HG02610 (cell line): ENCODE measurements around the gene ZBED4.
A peak's percentile ranks its signal among the peaks of the same experiment; 100 is the strongest.

ENCODE experiments used
- ATAC-seq: cut with Tn5 transposase; IDR thresholded peaks from one replicate; pipeline ENCODE4 v1.9.1; 2021; ENCODE audit warnings: mild to moderate bottlenecking, moderate library complexity; ENCODE audit not compliant: unreplicated experiment

Gene ZBED4

GRCh38 chr22:49877642-49878041 lies 24.0 kb downstream of the ZBED4 start:
- ATAC-seq = no peak

DNA sequence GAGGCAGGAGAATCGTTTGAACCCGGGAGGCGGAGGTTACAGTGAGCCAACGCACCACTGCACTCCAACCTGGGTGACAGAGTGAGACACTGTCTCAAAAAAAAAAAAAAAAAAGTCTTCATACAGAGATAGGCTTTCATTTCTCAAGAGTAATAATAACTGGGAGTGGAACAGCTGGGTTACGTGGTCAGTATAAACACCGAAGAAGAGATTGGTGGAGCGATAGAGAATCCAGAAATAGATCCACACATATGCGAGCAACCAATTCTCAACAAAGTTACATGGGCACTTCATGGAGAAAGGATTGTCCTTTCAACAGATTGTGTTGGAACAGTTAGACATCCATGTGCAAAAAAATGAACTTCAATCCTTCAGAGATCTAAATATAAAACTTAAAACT lies 24.6 kb downstream of the ZBED4 start:
- ATAC-seq = no peak

GRCh38 chr22:49879871-49880270 lies 26.2 kb downstream of the ZBED4 start:
- no peak for ATAC-seq

DNA sequence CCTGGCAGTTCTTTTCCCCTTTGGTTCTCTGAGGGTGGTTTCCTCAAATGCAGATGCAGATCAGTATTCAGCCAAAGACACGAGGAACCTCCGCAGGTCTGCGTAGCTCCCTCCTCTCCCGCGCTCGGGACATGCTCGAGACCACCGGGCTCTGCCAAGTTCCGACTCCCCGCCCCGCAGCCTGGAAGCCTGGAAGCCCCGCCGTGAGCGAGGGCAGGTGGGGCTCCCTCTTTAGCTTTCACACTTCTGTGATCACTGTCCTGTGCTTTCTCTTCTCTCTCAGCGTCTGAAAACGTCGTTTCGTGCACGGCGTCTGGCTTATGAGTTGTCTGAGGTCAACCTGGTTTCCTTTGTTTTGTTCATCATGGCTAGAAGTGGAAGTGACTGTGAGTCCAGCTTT lies 26.6 kb downstream of the ZBED4 start:
- peak; percentile 45 for ATAC-seq

- no peak for ATAC-seq
Observed at GRCh38 chr22:49881856-49882255, 28.2 kb downstream of the ZBED4 start.

DNA sequence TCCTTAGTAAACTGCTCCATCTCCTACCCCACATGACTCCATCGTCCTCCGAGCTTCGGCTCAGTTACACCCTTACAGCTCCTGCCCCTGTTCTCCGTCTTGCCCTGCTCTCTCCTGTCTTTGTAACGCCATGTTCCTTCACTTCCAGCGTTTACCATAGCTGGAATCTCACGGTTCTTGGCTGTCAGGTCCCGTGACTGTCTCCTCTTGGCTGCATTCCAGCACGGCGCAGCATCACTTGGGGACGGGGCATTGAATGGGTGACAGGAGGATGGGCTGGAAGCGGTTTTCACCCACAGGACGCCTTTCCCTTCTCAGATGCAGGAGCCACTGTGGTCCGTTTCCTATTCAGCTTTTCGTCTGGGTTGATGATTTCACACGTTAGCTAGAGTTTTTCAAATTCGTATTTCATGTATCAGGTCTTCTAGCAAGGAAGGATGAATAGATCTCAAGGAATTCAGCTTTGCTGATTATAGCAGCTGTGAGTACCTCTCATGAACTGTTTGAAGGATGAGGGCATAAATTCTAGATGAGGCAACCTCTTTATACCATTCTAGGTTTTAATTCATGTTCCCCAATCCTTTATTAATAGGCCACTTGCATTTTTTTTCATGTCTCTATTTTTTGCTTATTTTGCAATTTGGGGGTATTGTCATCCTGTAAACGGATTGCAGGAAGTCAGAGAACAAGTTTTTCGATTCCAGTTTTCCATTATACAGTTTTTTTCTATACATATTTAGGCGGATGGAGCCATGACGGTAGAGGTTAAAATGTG lies 29.1 kb downstream of the ZBED4 start:
- no peak for ATAC-seq

DNA sequence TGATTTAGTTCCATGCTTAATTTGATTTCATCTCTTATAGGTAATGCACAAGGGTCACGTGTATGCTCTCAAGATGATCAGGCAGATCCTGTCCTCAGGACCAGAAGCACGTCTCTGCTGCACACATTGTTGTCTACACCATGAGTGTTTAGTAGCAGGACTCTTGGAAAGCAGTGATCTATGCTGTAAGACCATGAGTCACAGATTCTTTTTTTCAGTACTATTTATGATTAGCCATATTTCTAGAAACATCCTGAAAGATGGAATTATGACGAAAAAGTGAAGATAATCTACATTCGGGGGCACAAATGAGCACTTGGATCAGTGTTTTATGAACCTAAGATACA lies 29.6 kb downstream of the ZBED4 start:
- ATAC-seq = no peak

DNA sequence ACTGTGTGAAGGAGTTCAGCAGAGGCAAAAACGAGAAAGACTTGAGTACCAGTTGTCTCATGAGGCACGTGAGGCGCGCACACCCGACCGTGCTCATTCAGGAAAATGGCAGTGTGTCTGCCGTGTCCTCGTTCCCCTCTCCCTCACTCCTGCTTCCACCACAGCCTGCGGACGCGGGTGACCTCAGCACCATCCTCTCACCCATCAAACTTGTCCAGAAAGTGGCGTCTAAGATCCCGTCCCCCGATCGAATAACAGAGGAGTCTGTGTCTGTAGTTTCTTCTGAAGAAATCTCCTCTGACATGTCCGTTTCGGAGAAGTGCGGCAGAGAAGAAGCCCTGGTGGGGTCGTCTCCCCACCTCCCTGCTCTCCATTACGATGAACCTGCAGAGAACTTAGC lies 30.4 kb downstream of the ZBED4 start:
- no peak for ATAC-seq

DNA sequence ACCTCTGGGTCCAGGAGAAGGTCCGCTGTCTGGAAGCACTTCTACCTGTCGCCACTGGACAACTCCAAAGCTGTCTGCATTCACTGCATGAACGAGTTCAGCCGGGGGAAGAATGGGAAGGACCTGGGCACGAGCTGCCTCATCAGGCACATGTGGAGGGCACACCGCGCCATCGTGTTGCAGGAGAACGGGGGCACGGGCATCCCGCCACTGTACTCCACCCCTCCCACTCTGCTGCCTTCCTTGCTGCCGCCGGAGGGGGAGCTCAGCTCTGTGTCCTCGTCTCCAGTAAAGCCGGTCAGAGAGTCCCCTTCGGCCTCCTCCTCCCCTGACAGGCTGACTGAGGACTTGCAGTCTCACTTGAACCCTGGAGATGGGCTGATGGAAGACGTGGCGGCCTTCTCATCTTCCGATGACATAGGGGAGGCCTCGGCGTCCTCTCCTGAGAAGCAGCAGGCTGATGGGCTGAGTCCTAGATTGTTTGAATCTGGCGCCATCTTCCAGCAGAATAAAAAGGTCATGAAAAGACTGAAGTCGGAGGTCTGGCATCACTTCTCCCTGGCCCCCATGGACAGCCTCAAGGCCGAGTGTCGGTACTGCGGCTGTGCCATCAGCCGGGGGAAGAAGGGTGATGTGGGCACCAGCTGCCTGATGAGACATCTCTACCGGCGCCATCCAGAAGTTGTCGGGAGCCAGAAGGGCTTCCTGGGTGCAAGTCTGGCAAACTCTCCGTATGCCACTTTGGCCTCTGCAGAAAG lies 31.0 kb downstream of the ZBED4 start:
- no peak for ATAC-seq

DNA sequence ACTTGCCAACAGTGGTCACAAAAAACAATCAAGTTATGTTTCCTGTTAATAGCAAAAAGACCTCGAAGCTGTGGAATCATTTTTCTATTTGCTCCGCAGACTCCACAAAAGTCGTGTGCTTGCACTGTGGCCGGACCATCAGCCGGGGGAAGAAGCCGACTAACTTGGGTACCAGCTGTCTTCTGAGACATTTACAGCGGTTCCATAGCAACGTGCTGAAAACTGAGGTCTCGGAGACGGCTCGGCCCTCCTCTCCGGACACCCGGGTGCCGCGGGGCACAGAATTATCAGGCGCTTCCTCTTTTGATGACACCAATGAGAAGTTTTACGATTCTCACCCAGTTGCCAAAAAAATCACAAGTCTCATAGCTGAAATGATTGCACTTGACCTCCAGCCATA lies 31.6 kb downstream of the ZBED4 start:
- ATAC-seq = no peak

GRCh38 chr22:49885881-49886280 lies 32.2 kb downstream of the ZBED4 start:
- no peak for ATAC-seq

- no peak for ATAC-seq
Observed at GRCh38 chr22:49886346-49887063, 32.9 kb downstream of the ZBED4 start.

- no peak for ATAC-seq
Observed at GRCh38 chr22:49887064-49887451, 33.4 kb downstream of the ZBED4 start.

- no peak for ATAC-seq
Observed at GRCh38 chr22:49887702-49888101, 34.1 kb downstream of the ZBED4 start.

DNA sequence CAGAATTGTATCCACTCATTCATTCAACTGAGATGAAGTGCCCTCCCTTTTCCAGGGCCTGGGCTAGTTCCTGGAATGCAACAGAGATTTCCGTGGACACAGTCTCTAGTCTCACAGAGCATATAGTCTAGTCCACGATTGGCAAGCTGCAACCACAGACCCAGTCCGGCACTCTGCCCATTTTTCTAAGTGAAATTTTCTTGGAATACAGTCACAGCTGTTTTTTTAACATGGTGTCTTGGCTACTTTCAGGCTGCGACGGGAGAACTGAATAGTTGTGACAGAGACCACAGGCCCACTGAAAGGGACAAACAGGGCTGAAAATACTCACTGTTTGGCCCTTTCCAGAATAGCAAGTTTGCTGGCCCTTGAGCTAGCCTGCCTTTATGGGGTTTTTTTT lies 35.4 kb downstream of the ZBED4 start:
- ATAC-seq = no peak

DNA sequence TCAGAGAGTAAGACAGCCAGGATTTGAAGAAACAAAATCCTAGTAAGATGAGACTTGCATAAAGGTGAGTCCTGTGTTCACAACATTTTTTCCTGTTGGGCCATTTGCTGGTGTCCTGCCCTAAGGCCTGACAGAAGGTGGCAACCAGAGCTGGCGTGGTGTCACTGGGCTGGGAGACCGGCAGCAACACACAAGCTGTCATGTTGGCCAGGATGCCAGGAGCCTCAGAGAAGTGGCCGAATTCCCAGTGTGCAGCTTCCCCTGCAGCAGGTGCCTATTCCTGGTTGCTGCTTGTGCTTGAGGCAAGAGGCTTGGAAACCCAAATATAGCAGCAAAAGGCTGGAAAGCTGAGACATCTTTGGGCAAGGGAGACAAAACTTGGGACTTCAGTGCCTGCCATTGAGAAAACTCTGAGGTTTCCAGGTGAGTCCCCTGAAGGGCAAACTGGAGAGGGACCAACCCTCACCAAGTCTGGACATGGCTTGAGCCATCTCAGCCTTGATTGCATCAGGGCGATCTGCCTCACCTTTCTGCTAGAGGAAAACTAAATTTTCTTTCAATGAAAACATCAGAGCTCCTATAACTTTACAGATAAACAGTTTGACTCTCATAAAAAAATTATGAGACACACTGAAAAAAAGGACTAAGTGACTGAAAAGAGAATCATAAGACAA lies 38.7 kb downstream of the ZBED4 start:
- ATAC-seq = no peak

DNA sequence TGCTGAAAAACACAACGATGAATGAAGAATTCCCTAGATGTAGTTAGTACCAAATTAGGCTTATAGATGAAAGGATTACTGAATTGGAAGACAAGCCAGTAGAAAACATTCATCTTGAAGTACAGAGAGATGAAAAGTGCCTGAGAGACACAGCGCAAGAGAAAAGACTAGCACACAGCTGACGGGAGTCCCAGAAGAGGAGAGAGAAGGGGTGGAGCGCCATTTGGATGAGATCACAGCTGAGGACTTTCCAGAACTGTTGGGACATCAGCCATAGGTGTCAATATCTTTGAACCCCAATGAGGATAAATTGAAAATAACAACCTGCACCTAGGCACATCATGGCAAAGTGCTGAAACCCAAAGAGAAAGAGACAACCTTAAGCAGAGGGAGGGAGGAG lies 39.4 kb downstream of the ZBED4 start:
- no peak for ATAC-seq

DNA sequence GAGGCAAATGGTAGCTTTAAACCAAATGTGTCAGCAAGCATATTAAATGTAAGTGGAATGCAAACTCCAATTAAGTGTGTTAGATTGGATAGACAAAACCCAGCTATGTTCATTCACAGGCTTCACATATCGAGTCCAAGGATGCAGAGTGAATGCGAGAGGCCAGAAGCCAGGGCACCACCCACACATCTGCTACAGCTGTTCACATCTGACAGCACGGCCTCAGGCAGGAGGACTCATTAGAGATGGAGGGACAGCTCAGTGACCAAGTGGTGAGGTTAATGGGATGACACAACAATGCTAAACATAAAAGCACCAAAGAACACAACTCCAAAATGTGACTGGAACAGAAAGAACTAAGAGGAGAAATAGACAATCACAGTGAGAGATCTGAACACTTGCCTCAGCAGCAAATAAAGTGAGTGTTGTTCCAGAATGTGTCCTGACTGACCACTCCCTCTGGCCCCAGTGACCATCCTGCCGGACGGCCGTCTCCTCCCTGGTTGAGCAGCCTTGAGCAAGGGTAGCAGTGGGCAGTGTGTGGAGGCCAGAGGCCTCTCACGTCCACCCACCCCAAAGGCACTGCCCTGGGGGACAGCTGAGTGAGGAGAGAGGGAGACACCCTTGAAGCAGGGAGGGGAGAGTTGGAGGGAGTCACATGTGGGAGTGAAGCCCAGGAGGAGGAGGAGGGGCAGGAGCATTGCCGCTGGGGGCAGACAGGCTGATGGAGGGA lies 40.8 kb downstream of the ZBED4 start:
- ATAC-seq = no peak

- no peak for ATAC-seq
Observed at GRCh38 chr22:49896201-49896600, 42.6 kb downstream of the ZBED4 start.

- ATAC-seq = no peak
Observed at GRCh38 chr22:49897015-49897684, 43.5 kb downstream of the ZBED4 start.
